ENCODE measurements around the gene HSPA12A.

HSPA12A gene

DNA sequence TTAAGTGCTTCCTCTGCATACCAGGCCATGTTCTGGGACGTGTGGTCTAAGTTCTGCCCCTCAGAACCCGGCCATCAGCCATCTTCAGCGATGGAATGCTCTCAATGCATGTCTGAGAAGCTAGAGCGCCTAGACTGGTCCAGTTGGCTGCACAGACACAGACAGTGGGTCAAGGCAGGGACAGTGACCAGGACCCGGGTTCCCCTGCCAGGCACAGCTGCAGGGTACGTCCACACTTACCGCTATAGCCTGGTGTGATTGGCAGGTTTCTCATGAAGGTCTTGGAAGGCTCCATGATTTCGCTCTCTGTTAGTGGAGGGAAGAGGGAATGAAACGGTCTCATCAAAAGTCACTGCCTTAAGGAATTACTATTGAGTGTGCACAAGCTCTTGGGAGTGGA lies 74.3 kb downstream of the HSPA12A start:
- DNase-seq (ENCODE audit: low read depth), result no peak

DNA sequence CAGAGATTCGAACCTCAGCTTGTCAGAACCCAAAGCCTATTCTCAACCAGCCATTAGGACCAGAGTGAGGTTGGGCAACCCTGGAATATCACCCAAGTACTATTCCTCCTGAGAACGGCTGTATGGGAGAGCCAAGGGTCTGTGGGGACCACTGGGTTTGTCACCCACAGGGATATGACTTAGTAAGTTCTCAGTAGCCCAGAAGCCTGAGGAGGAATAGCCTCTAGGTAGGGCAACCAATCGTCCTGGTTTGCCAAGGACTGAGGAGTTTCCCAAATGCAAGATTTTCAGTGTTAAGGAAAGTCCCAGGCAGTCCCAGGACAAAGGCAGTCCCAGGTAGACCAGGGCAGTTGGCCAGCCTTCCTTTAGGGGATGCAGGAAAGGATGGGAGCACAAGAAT lies 74.9 kb downstream of the HSPA12A start:
- DNase-seq (ENCODE audit: low read depth), result no peak

DNA sequence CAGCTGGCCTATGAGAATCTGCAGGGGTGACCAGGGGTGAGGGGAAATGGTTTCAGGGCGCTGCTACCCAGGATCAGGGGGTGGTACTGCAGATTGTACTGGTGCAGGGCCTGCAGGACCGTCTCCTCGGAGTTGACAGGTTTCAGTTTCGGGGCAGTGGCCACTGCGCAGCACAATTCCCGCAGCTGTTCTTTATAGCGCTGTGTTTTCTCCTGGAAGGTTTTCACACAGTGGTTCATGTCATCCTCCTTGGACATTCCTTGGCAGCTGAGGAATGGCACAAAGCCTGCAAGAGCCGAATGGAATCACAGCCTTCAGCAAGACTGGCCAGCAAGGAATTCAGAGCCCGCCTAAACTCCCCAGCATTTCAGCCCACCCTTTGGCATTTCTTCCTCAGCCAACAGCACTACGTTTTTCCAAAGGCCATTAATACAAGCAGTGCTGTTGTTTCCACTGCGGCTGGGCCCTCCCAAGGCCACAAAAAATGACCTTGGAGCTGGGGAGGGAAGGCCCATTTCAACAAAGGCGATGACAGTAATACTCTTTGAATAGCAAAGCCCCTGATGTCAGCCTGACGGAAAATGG lies 76.7 kb downstream of the HSPA12A start:
- no peak for DNase-seq (ENCODE audit: low read depth)

DNA sequence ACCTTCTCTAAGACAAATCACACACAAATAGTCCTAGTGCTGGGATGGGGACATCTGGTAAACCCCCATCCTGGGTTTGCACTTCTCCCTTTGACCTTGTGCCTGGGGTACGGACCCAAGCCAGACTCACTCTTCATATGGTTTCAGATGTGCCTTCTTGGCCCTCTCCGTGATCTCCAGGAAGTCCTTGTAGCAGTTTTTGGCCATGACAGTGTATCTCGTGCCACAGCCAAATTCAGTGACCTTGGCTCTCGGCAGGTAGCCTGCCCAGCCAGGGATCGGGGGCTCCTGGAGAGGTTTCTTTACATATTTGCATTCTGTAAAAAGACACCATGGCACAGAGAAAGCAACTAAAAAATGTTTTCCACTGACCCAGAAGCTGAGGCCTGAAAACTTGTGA lies 77.7 kb downstream of the HSPA12A start:
- no peak for DNase-seq (ENCODE audit: low read depth)

DNA sequence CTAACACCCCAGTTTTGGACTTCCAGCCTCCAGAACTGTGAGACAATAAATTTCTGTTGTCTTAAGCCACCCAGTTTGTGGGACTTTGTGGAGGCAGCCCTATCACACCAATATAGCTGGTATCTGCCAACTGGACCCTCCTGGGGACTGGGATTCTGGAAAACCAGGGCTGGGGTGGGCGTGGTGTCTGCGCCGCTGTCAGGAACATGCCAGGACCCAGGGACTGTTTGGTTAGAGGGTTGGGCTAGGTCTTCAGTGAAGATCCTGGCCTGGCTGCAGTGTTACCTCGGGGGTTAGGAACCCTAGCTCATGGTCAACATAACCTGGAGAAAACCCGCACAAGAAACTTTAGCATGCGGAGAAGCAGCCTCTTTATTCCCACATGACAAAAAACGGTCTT lies 79.0 kb downstream of the HSPA12A start:
- DNase-seq (ENCODE audit: low read depth), result no peak

DNA sequence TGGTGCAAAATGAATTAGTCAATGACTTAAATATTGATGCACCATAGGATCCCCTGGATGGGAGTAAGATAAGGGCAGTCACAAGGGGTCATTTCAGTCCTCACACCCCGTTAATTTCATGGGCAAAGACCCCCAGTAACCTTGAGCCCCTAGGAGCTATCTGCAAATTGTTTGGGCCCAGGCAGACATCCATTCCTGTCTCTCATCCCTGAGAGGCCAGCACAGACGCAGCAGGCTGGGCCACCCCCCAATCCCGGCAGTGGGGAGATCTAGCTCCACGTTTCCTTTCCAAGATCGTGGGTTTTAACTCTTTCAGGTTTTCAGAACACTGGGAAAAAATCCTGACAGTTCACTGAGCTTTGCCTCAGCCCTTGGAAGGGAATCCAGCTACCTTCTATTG lies 81.5 kb downstream of the HSPA12A start:
- no peak for DNase-seq (ENCODE audit: low read depth)

DNA sequence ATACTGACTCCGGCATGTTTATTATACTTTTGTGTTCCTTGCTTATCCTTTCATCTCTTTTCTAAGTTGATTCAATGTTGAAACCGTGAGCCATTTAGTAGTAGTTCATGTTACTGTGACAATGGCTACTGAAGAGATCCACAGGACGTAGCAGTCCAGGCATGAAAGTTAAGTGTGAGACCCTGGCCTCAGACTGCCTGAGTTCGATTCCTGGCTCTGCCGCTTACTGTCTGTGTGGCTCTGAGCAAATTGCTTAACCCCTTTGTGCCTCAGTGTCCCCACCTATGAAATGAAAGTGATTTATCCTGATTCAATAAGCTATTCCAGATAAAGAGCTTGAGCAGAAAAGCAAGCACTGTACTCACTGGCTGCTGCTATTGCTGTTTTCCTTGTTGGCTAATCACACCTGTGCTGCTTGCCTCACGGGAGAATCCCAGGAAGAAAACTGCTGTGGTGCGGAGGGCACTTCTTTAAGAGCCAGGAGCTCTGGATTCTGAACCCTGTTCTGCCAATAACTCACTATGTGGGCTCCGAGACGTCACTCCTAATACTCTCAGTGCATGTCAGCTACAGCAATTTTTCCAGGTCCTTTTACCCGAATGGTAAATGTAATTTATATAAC lies 83.2 kb downstream of the HSPA12A start:
- no peak for DNase-seq (ENCODE audit: low read depth)

DNA sequence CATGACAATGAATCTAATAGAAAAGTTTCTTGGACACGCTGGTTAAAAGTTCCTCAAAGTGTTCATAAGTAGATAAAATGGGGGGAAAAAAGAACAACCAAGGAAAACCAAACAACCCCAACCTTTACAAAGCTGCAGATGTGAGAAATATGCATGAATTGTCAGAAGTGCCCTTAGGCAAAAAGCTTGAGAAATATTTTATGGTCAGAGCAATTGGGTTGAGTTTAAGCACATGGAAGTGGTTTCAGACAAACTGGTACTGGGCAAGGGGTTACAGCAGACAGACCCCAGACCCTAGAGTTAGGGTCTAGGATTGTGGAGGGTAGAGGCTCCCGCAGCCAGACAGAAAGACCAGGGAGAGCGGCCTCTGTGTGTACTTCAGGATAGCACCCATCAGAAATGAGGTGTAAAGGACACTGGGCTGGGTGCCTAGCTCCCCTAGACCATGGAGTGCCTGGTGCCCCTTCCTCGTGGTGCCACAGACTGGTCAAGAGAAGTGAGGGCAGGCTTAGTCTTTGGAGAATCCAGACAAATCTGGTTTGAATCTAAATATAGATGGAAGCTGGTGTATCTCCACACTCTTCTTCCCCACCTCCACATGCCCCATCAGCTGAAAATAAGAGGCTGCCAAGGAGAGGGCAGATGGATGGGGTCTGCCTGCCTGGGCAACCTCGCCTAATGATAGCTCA lies 84.4 kb downstream of the HSPA12A start:
- DNase-seq (ENCODE audit: low read depth), result no peak

DNA sequence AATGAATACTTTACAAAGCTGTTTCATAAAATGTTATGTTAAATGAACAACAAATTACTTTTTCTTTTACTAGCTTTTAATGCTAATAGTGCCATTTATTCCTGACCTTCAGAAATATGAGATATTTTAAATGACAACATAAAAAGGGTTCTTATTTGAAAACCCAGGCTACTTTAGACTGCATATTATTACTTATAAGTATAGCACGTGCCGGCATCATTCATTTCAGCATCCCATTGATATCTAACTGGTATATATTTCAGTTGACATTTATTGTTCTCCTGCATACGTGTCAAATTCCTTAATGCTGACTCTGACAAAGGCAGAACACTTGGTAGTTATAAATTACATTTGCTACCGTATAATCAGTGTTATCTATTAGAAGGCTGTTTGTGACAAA lies 86.3 kb downstream of the HSPA12A start:
- no peak for DNase-seq (ENCODE audit: low read depth)

DNA sequence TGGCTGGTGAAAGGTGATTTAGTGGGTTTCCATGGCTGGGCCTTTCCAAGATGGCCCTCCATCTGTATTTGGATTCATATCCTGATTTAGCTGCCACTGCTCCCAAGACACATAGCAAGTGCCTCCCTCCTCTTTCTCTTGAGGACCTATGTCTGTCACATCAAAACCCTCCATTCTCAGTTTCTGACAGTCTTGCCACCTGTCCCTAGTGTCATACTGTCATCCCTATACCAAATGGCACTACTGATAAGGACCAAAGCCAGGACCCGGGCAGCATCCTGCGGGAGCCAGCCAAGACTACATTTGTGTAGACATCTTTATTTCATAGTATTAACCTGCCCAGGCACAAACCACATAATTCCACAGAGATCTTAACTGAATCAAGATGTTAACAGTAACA lies 86.8 kb downstream of the HSPA12A start:
- DNase-seq (ENCODE audit: low read depth), result no peak

DNA sequence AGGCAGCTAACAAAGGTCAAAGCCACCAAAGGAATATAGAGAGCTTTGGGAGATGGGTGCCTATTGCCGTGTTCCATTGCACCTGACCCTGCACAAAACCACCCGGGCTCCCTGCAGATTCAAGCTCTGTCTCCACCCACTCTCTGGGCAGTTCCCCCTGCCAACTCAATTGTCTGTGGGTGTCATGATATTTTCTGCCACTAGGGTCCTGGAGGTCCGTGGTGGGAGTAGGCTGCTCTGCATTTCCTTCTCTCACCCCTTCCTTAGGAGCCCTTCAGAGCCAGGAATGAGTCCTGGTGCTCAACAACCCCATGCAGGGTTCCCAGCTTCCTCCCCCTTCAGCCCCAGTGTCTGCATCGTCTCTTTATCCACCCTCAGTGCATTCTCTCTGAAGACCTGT lies 87.5 kb downstream of the HSPA12A start:
- DNase-seq (ENCODE audit: low read depth), result no peak

DNA sequence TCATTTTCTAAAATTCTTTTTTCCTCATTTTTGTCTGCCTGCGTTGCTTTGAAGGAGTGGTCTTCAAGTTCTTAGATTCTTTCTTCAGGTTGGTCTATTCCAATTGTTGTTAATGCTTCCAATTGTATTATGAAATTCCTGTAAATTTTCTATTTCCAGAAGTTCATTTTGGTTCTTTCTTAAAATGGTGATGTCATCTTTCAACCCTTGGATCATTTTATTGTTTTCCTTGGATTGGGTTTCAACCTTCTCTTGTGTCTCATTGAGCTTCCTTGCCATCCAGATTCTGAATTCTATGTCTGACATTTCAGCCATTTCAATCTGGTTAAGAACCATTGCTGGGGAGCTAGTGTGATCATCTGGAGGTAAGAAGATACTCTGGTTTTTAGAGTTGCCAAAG lies 88.5 kb downstream of the HSPA12A start:
- DNase-seq (ENCODE audit: low read depth), result no peak

DNA sequence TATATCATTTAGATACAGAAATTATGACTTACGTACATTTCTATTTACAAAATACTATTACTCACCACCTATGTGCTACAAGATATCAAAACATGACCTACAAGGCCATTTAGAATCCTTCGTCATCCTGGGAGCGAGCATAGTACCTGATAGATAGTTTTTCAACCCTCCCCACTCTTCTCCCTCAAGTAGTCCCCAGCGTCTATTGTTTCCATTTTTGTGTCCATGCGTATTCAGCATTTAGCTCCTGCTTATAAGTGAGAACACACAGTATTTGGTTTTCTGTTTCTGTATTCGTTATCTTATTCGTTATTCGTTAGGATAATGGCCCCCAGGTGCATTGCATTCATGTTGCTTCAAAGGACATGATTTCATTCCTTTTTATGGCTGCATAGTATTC lies 93.5 kb downstream of the HSPA12A start:
- no peak for DNase-seq (ENCODE audit: low read depth)

DNA sequence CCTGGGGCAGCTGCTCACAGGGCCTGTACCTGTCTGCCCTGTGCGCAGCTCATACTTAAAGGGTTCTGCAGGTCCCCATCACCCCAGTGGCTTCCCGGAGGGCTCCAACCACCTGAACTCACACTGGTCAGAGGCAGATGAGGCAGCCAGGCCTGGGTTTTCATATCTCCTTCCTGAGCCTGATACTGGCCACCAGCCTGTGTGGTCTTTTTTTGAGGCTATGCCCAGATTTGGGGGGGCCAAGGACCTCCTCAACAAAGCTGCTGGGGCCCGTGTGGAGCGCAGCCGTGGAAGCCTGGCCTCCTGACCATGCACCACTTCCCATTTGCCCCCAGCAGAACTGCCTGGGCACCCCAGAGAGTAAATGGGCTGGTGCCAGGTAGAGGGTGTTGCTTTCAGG lies 95.9 kb downstream of the HSPA12A start:
- DNase-seq (ENCODE audit: low read depth), result no peak

DNA sequence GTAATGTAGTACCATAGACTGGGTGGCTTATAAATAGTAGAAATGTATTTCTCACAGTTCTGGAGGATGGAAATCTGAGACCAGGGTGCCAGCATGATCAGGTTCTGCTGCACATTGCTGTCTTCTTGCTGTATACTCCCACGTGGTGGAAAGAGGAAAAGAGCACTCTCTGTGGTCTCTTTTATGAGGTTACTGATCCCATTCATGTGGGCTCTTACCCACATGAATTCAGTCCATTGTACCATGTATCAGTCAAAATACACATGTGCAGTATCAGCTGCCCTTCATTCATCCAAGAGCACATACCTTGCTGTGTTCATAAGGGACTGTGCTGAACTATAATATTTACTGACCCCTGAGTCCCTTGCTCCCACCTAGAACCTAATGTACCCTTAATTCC lies 104.5 kb downstream of the HSPA12A start:
- DNase-seq (ENCODE audit: low read depth), result no peak

DNA sequence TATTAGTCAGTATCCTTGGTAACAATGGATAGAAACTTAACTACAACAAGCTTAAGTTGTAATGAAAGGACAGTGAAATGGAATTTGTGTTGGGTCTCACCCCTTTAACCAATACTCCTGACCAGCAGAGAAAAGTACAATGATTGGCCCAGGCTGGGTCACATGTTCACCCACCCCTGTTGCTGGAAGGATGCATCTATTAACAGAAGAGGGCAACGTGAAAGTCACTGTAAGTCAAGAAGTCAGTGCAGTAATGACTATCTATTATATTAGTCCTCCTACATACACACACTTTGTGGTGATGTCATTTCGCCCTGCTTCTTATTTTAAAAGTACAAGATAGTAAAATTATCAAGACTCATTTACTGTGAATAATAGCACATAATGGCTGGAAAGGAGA lies 105.4 kb downstream of the HSPA12A start:
- no peak for DNase-seq (ENCODE audit: low read depth)

DNA sequence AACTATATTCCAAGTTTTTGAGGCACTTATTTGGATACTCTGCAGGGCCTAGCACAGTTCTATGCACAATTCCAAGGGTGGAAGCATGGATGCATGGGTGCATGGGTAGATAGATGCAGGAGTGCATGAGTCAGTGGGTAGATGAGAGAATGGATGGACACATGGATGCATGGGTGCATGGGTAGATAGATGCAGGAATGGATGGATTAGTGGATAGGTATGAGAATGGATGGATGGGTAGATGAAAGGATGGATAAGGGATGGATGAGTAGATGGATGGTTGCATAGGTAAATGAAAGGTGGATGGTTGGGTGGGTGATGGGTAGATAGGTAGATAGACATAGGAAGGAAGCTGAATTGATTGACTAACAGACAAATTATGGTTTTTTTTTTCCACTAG lies 106.0 kb downstream of the HSPA12A start:
- no peak for DNase-seq (ENCODE audit: low read depth)

DNA sequence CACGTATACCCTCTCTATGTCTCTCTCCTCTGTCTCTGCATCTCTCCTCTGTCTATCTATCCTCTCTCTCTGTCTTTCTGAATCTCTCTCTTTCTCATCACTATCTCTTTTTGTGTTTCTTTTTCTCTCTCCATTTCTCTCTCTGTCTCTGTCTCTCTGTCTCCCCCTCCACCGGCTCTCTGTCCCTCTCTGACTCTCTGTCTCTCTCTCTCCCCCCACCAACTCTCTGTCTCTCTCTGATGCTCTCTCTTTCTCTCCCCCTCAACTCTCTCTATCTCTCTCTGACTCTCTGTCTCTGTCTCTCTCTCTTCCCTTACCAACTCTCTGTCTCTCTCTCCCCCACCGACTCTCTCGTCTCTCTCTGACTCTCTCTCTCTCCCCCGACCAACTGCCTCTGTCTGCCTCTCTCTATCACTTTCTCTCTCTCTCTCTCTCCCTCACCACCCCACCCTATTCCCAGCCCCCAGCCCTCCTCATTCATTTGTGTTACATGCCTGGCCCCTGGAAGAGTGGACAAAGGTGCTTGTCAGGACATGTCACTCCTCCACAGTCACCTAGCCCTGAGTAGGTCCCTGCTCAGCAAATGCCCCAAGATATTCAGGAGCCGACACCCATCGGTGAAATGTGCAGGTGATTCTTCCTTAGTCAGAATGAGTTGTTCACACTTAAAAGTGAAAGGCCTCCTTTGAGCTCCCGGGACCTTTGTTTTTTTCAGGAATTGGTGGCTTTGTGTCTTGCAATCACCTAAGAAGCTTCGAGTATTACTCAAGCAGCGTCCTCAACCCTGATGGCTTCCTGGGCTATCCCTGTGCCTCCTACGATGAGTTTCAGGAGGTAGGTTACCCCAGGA lies 108.0 kb downstream of the HSPA12A start:
- no peak for DNase-seq (ENCODE audit: low read depth)

DNA sequence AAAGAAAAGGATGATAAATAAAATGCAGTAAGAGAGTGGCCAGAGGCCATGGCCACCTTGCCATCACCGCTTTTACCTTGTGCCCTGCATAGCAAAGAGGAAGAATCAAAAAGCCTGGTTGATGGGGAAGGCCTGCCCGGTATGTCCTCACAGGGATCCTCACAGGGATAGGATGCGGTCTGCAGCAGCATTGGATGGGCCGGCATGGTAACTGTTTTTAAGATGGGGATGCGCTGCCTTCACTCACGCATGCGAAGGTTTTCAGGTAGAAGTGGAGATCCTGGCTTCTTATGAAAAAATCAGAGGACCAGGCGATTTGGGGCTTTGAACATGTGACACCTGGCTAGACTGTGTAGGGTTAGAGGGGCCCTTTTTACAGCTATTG lies 109.2 kb downstream of the HSPA12A start:
- DNase-seq (ENCODE audit: low read depth), result no peak

DNA sequence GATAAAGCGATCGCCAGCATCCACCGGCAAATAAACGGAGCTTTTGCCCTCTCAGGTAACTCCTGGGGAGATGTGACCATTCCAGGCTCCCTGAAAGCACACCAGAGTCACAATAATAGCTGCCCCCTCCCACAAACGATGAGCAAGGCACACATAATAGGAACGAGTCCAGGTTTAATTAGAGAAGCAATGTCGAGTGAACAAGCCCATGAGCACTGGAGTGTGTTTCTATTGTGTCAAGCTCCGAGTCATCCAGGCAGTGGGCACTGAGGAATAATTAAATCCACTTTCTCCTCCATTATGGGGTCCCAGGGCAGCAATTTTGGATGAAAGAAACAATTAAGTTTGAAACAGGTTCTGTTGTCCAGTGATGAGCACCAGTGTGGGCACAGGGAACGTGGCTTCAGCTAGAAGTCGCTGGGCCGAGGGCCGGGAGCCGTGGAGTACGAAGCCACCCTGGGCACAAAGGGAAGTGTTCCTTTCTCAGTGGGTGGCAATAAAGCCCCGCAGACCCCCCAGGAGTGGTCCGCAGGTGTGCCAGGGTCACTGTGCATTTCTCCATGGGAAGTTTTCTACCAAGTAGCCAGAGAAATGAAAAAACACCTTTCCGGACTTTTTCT lies 109.7 kb downstream of the HSPA12A start:
- DNase-seq (ENCODE audit: low read depth), result no peak

DNA sequence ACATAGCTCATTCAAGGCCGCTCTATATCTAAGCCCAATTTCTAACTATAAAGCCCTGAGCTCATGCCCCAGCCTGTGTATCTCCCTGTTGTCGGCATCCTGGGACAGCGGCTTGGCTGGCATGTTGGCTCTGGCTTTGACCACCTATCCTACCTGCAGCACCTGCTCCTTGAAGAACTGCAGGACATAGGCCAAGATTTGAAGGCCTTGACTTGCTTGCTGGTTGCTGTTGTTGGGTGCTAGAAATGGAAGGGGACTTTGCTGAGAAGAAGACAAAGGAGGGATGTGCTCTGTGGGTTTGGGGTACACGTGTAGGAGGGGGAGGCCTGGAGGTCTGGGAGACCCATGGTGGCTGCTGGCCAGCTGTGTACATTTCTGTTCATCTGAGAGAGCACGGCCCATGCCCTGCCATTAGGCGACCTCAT lies 110.5 kb downstream of the HSPA12A start:
- DNase-seq (ENCODE audit: low read depth), result no peak

DNA sequence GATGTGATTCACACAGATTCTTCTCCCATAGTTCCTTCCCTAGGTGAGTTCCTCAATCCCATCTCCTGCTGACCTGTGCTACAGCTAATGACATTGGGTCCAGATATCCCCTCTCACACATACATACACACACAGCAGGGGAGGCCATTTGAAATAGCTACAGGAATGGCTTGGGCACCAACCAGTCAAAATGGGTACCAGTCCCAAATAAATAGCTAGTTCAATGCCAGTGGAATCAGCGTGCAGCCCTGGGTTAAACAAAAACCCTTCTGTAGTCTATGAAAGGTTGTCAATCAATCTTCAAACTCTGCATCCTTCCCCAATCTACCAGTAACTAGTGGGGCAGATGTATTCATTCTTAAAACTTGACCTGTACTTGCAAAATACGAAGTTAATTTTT lies 112.3 kb downstream of the HSPA12A start:
- DNase-seq (ENCODE audit: low read depth), result no peak

DNA sequence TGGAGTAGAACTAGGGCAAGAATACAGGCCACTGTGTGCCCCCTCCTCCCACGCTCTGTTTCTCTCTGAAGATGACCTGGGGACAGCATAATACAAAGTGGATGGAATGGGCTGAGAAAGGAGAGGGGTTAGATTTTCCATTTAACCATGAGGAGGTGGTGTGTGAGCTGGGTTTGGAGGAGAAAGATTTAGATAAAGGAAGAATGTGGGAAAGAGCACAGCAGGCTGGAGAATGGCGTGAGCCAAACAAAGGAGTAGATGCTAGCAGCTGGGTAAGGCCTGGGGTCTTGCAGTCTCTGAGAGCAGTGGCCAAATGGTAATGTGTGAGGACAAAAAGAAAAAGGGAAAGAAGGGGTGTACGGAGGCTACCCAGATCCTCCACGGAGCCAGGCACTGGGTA lies 113.0 kb downstream of the HSPA12A start:
- DNase-seq (ENCODE audit: low read depth), result no peak

All from GM04503 (cell line).